Islet of Langerhans (tissue), 1 donor: ENCODE results near the gene WDR48.

Experiments used
- FAIRE-seq: peaks from one replicate; lab custom pipeline; 2011; peaks lifted over from hg19 to GRCh38; lab: Jason Lieb, UNC

WDR48 gene

GRCh38 chr3:39064646-39065045 is 12.8 kb downstream of the WDR48 start:
- no peak for FAIRE-seq

- FAIRE-seq, result no peak
Observed at GRCh38 chr3:39065197-39065596, 13.4 kb downstream of the WDR48 start.

GRCh38 chr3:39067286-39067685 is 15.5 kb downstream of the WDR48 start:
- FAIRE-seq, result no peak

GRCh38 chr3:39068556-39068955 is 16.7 kb downstream of the WDR48 start:
- no peak for FAIRE-seq

- FAIRE-seq, result no peak
Observed at GRCh38 chr3:39075910-39076309, 24.1 kb downstream of the WDR48 start.

- FAIRE-seq, result no peak
Observed at GRCh38 chr3:39079530-39079929, 27.7 kb downstream of the WDR48 start.

- no peak for FAIRE-seq
Observed at GRCh38 chr3:39080026-39080425, 28.2 kb downstream of the WDR48 start.

GRCh38 chr3:39082666-39083313 is 31.0 kb downstream of the WDR48 start:
- FAIRE-seq, result no peak

GRCh38 chr3:39086144-39086543 is 34.3 kb downstream of the WDR48 start:
- no peak for FAIRE-seq

GRCh38 chr3:39088456-39088855 is 36.6 kb downstream of the WDR48 start:
- FAIRE-seq, result no peak

GRCh38 chr3:39088889-39089288 is 37.1 kb downstream of the WDR48 start:
- no peak for FAIRE-seq

GRCh38 chr3:39090922-39091321 is 39.1 kb downstream of the WDR48 start:
- no peak for FAIRE-seq

GRCh38 chr3:39094851-39095677 is 43.2 kb downstream of the WDR48 start:
- FAIRE-seq, result no peak

- FAIRE-seq, result no peak
Observed at GRCh38 chr3:39095778-39096177, 44.0 kb downstream of the WDR48 start.

GRCh38 chr3:39096775-39097174 is 45.0 kb downstream of the WDR48 start:
- no peak for FAIRE-seq

GRCh38 chr3:39097716-39098472 is 46.1 kb downstream of the WDR48 start:
- FAIRE-seq, result no peak

- FAIRE-seq, result no peak
Observed at GRCh38 chr3:39098473-39099000, 46.7 kb downstream of the WDR48 start.

- FAIRE-seq, result no peak
Observed at GRCh38 chr3:39099242-39099641, 47.4 kb downstream of the WDR48 start.

GRCh38 chr3:39099738-39100499 is 48.1 kb downstream of the WDR48 start:
- FAIRE-seq, result no peak

GRCh38 chr3:39100500-39100886 is 48.7 kb downstream of the WDR48 start:
- FAIRE-seq, result no peak

GRCh38 chr3:39101022-39101689 is 49.3 kb downstream of the WDR48 start:
- no peak for FAIRE-seq
